CD4-positive, alpha-beta memory T cell (primary cell): Measurements from ENCODE around the gene LMNB1. TPM values are rescaled to one million over a fixed set of nuclear protein-coding genes. Genes with fewer than 3 reads are reported as not detected.
A peak's percentile ranks its signal among the peaks of the same experiment; 100 is the strongest.

Experiments used
- CTCF ChIA-PET: fragments of 350-600 bp; sonication (Branson Sonifier 250); formaldehyde crosslinking; loops from one replicate; lab custom pipeline; 2021; ENCODE audit warnings: inconsistent platforms; ENCODE audit not compliant: partially characterized antibody; lab: Charles Lee
- POLR2A ChIA-PET: fragments of 350-600 bp; sonication (Branson Sonifier 250); formaldehyde crosslinking; loops from one replicate; lab custom pipeline; 2021; ENCODE audit not compliant: partially characterized antibody; lab: Charles Lee
- DNase-seq, 5 donors: peaks; one replicate each; pipeline versions ENCODE4 v3.0.0 to v3.0.0-alpha.2; 2020 to 2022; ENCODE audit warnings: mixed read lengths in 1 of 5
- H3K27ac ChIP-seq: one replicate; pipeline ENCODE4 v1.7.0; 2013; ENCODE audit warnings: low read depth, low read length
- H3K27me3 ChIP-seq: 2 replicates; pipeline ENCODE4 v1.7.0; 2013; ENCODE audit warnings: mild to moderate bottlenecking, low read length, moderate library complexity; ENCODE audit not compliant: insufficient read depth
- H3K36me3 ChIP-seq: 2 replicates; pipeline ENCODE4 v1.7.0; 2013; ENCODE audit warnings: mild to moderate bottlenecking, low read length, moderate library complexity; ENCODE audit not compliant: insufficient read depth
- H3K4me1 ChIP-seq: 2 replicates; pipeline ENCODE4 v1.7.0; 2013; ENCODE audit warnings: mild to moderate bottlenecking, low read length, moderate library complexity; ENCODE audit not compliant: insufficient read depth
- H3K4me3 ChIP-seq, 2 donors: one replicate each; pipeline ENCODE4 v1.7.0; 2013; ENCODE audit warnings: low read length in 2 of 2, mild to moderate bottlenecking in 1 of 2
- H3K9me3 ChIP-seq, 2 donors: one replicate each; pipeline ENCODE4 v1.7.0; 2013; ENCODE audit warnings: low read length in 2 of 2, control low read depth in 1 of 2; ENCODE audit not compliant: control insufficient read depth in 1 of 2
- H3K27ac Mint-ChIP-seq, 7 donors: one replicate each; pipeline ENCODE4 v1.8.0; 2020 to 2021; ENCODE audit warnings: mixed read lengths in 7 of 7, mild to moderate bottlenecking in 6 of 7, inconsistent platforms in 3 of 7, moderate library complexity in 3 of 7
- H3K27me3 Mint-ChIP-seq, 2 donors: one replicate each; pipeline ENCODE4 v1.8.0; 2020 to 2021; ENCODE audit warnings: mixed read lengths in 2 of 2
- H3K36me3 Mint-ChIP-seq, 2 donors: one replicate each; pipeline ENCODE4 v1.8.0; 2020 to 2021; ENCODE audit warnings: mixed read lengths in 2 of 2, inconsistent platforms in 1 of 2, mild to moderate bottlenecking in 1 of 2
- H3K4me1 Mint-ChIP-seq, 4 donors: one replicate each; pipeline ENCODE4 v1.8.0; 2020 to 2021; ENCODE audit warnings: mixed read lengths in 4 of 4, mild to moderate bottlenecking in 1 of 4
- H3K4me3 Mint-ChIP-seq, 8 donors: one replicate each; pipeline ENCODE4 v1.8.0; 2020 to 2021; ENCODE audit warnings: mixed read lengths in 8 of 8, mild to moderate bottlenecking in 7 of 8, moderate library complexity in 6 of 8, inconsistent platforms in 3 of 8
- H3K9me3 Mint-ChIP-seq, 8 donors: one replicate each; pipeline ENCODE4 v1.8.0; 2020 to 2021; ENCODE audit warnings: mixed read lengths in 8 of 8, mild to moderate bottlenecking in 5 of 8, inconsistent platforms in 3 of 8, moderate library complexity in 1 of 8
- intact Hi-C: fragments of 100-400 bp; cut with micrococcal nuclease; formaldehyde crosslinking; loops from one replicate; pipeline ENCODE4 v1.15.1; 2023
- polyA plus RNA-seq, 2 donors: library from polyadenylated mRNA; unstranded; fragments of 300-500 nt; fragmentation: Illumina TruSeq; gene quantifications; one replicate each; pipeline ENCODE4 v1.2.3, GENCODE V29; 2021
- total RNA-seq, 2 experiments: library from RNA; stranded (reverse); gene quantifications; one replicate each; pipeline ENCODE4 v1.2.3, GENCODE V29; 2021

Gene LMNB1
- total and polyA plus RNA-seq, 4 experiments from 2014 or later, result 2.0 to 32.3 (median 18.5) TPM

DNA sequence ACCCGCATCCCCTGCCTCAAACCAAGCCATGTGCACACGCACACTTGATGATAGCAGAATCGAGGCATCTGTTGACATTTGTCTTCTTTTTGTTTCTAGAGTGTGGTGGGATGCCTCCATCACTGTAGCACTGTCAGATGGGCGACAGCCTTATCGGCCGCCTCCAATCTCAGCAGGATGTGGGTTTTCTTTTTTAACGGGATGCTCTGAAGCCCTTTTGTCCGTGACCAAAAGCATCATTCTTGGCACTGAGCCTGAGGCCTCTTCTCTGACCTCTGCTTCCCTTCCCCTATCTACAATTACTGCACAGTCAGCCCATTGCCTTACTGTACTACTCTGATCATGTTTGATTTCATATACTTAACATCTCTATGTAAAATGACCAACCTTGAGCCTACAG, 78.3 kb downstream of the LMNB1 start:
- H3K27ac ChIP-seq, result no peak overlapping the region
- H3K4me1 Mint-ChIP-seq, result peaks cover 33 to 48% (median 44%) of the 10 kb centered on the region in 4 donors
- CTCF ChIA-PET, result interaction anchor here (2.4 kb wide), 1 partner anchor 18 kb away, joined by 7 read pairs; no protein-coding TSS in a partner anchor

DNA sequence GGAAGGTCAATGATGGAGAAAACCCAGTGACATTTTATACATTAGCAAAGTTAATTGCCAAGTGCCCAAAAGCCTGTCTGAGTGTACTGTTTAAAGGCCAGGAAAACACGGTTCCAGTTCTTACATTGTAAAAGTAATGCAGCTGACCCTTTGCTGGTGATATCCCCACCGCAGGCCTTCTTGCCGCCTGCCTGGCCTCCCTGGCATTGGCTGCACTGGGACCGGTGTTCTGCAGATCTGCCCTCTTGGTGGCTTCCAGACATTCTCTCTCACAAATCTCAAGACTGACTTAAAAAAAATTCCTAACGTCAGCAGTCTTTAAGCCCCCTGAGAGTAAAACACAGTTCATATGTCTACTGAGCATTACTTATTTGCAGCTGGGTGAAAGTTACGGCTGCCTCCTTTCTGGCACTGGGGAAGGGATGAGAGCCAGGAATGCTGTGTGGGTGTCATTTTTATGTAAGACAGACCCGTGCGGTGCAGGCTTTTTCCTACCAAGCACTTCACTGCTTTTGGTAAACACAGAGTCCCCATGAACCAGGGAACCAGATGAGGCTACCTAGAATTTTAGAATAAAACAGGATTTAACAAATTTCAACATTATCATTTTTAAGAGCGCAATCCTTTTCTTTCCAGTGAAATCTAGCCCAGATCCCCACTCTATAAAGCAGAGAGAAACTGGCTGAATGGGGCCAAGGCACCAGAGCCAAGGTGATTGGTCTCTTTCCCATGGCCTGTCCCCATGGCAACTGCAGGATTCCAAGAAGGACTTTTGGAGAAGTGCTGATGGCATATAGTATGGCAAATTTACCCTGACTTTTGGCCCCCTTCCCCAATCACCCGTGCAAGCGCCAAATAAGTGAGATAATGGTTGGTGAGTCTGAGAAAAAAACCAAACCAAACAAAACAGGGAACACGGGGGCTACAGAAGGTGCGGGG, 80.8 kb downstream of the LMNB1 start:
- Mint-ChIP-seq H3K27me3 (no peaks in the 10 kb centered on the region), H3K4me3 (no peak overlapping the region), H3K9me3 (peaks cover 0 to 7% (median 1%) of the 10 kb centered on the region in 8 donors), H3K27ac (no peak overlapping the region), H3K4me1 (peaks cover 16 to 29% (median 23%) of the 10 kb centered on the region in 4 donors), H3K36me3 (peaks cover 0 to 9% of the 10 kb centered on the region in 2 donors)
- H3K4me1 ChIP-seq, result peaks cover 14% of the 10 kb centered on the region
- H3K36me3 ChIP-seq, result no peaks in the 10 kb centered on the region
- CTCF ChIA-PET, result no interaction called here
- POLR2A ChIA-PET, result no interaction called here
- no peak for DNase-seq
- intact Hi-C loops, result no loop called here
- no peaks in the 10 kb centered on the region for H3K27me3 ChIP-seq
- H3K9me3 ChIP-seq, result no peaks in the 10 kb centered on the region
- no peak overlapping the region for H3K27ac ChIP-seq
- no peak overlapping the region for H3K4me3 ChIP-seq

More for the DNA sequence above, 78.3 kb downstream of the LMNB1 start:
- Histone ChIP-seq H3K9me3 (no peaks in the 10 kb centered on the region), H3K36me3 (no peaks in the 10 kb centered on the region), H3K4me1 (peaks cover 36% of the 10 kb centered on the region), H3K4me3 (no peak overlapping the region), H3K27me3 (no peaks in the 10 kb centered on the region)
- intact Hi-C loops, result no loop called here
- peak in 1 of 5 donors; percentile 6 for DNase-seq
- Mint-ChIP-seq H3K36me3 (peaks cover 0 to 6% of the 10 kb centered on the region in 2 donors), H3K9me3 (peaks cover 0 to 7% (median 1%) of the 10 kb centered on the region in 8 donors), H3K4me3 (peak overlapping the region in 5 of 8 donors; percentile 17 to 57 (median 38)), H3K27ac (peak overlapping the region; percentile 17 to 91 (median 71)), H3K27me3 (no peaks in the 10 kb centered on the region)
- POLR2A ChIA-PET, result interaction anchor here (1.9 kb wide), 1 partner anchor 176 kb away, joined by 5 read pairs; the partner anchor contains the start of gene MARCHF3

DNA sequence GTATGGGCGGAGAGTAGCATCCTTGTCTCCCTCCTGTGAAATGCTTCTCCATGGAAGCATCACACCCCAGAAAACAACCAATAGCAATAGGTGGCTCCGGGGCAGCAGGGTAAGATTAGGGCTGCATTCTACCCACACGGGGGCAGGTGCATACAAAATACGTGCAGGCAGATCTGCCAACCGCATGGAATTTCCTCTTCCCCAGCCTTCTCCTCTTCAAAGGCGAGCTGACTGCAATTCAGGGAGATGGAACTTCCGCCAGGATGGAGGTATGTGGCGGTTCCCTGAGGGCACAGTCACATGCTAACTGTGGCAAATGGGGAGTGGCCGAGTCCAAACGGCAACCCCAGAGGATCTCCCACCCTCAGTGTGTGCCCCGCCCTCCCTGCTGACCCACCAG, 81.5 kb downstream of the LMNB1 start:
- no peaks in the 10 kb centered on the region for H3K27me3 ChIP-seq
- Mint-ChIP-seq H3K4me3 (no peak overlapping the region), H3K9me3 (peaks cover 0 to 7% (median 1%) of the 10 kb centered on the region in 8 donors), H3K27me3 (no peaks in the 10 kb centered on the region), H3K36me3 (peaks cover 0 to 9% of the 10 kb centered on the region in 2 donors), H3K4me1 (peaks cover 12 to 22% (median 17%) of the 10 kb centered on the region in 4 donors), H3K27ac (no peak overlapping the region)
- DNase-seq, result no peak
- peaks cover 7% of the 10 kb centered on the region for H3K4me1 ChIP-seq
- intact Hi-C loops, result no loop called here
- H3K27ac ChIP-seq, result no peak overlapping the region
- ChIA-PET POLR2A (no interaction called here), CTCF (no interaction called here)
- no peaks in the 10 kb centered on the region for H3K36me3 ChIP-seq
- no peak overlapping the region for H3K4me3 ChIP-seq
- no peaks in the 10 kb centered on the region for H3K9me3 ChIP-seq

DNA sequence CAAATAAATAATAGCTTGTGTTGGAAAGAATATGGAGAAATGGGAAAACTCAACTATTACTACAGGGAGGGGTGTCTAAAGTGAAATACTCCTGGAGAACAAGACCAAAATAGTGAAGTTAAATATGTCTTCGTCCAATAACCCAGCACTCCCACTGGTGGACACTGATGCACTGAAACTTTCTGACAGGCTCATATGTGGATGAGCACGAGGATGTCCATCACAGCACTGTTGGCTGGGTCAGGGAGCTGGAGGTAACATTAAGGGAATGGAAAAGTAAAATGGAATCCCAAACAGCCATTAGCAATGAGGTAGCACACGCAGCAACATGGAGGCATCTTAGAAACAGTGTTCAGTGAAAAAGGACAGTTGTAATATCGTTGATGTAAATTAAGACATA, 86.5 kb downstream of the LMNB1 start:
- H3K9me3 ChIP-seq, result no peaks in the 10 kb centered on the region
- H3K27me3 Mint-ChIP-seq, result no peaks in the 10 kb centered on the region
- H3K4me1 Mint-ChIP-seq, result peaks cover 0 to 6% (median 4%) of the 10 kb centered on the region in 4 donors
- intact Hi-C loops, result no loop called here
- no peaks in the 10 kb centered on the region for H3K9me3 Mint-ChIP-seq
- ChIA-PET POLR2A (no interaction called here), CTCF (interaction anchor here (0.9 to 1.2 kb wide), 2 partner anchors 12 to 15 kb away, joined by 3 read pairs; no protein-coding TSS in a partner anchor)
- no peak overlapping the region for H3K4me3 ChIP-seq
- no peak overlapping the region for H3K4me3 Mint-ChIP-seq
- no peaks in the 10 kb centered on the region for H3K36me3 ChIP-seq
- no peaks in the 10 kb centered on the region for H3K27me3 ChIP-seq
- peak overlapping the region in 1 of 7 donors; percentile 35 for H3K27ac Mint-ChIP-seq
- DNase-seq, result no peak
- no peaks in the 10 kb centered on the region for H3K4me1 ChIP-seq
- peaks cover 0 to 3% of the 10 kb centered on the region in 2 donors for H3K36me3 Mint-ChIP-seq
- H3K27ac ChIP-seq, result no peak overlapping the region

- POLR2A ChIA-PET, result no interaction called here
- intact Hi-C loops, result no loop called here
- no peaks in the 10 kb centered on the region for H3K27me3 ChIP-seq
- no peaks in the 10 kb centered on the region for H3K27me3 Mint-ChIP-seq
- no peaks in the 10 kb centered on the region for H3K36me3 ChIP-seq
- no peak for DNase-seq
- H3K27ac Mint-ChIP-seq, result no peak overlapping the region
- no peak overlapping the region for H3K4me3 ChIP-seq
- H3K9me3 Mint-ChIP-seq, result no peaks in the 10 kb centered on the region
- peaks cover 0 to 3% of the 10 kb centered on the region in 2 donors for H3K36me3 Mint-ChIP-seq
- peaks cover 6 to 13% (median 8%) of the 10 kb centered on the region in 4 donors for H3K4me1 Mint-ChIP-seq
- CTCF ChIA-PET, result interaction anchor here (0.9 to 1.6 kb wide), 3 partner anchors 11 to 27 kb away, joined by 3 to 6 read pairs (median 3); no protein-coding TSS in a partner anchor
- H3K4me1 ChIP-seq, result peaks cover 6% of the 10 kb centered on the region
- no peak overlapping the region for H3K27ac ChIP-seq
- H3K9me3 ChIP-seq, result no peaks in the 10 kb centered on the region
- no peak overlapping the region for H3K4me3 Mint-ChIP-seq
Measured at GRCh38 chr5:126864042-126864688, 87.2 kb downstream of the LMNB1 start.

- peaks cover 10% of the 10 kb centered on the region for H3K4me1 ChIP-seq
- no peak overlapping the region for H3K27ac ChIP-seq
- Mint-ChIP-seq H3K9me3 (no peaks in the 10 kb centered on the region), H3K4me1 (peaks cover 6 to 16% (median 10%) of the 10 kb centered on the region in 4 donors), H3K27ac (no peak overlapping the region), H3K4me3 (no peak overlapping the region), H3K27me3 (no peaks in the 10 kb centered on the region), H3K36me3 (peaks cover 0 to 3% of the 10 kb centered on the region in 2 donors)
- no peaks in the 10 kb centered on the region for H3K36me3 ChIP-seq
- POLR2A ChIA-PET, result interaction anchor here (0.8 kb wide), 1 partner anchor 13 kb away, joined by 3 read pairs; no protein-coding TSS in a partner anchor
- CTCF ChIA-PET, result interaction anchor here (0.6 to 1.9 kb wide), 4 partner anchors 9 to 28 kb away, joined by 3 to 6 read pairs (median 4); no protein-coding TSS in a partner anchor
- intact Hi-C loops, result no loop called here
- no peaks in the 10 kb centered on the region for H3K9me3 ChIP-seq
- DNase-seq, result no peak
- no peaks in the 10 kb centered on the region for H3K27me3 ChIP-seq
- no peak overlapping the region for H3K4me3 ChIP-seq
Measured at GRCh38 chr5:126865299-126865698, 88.4 kb downstream of the LMNB1 start.
